ENCODE data around the gene MAD1L1.

Gene MAD1L1

DNA sequence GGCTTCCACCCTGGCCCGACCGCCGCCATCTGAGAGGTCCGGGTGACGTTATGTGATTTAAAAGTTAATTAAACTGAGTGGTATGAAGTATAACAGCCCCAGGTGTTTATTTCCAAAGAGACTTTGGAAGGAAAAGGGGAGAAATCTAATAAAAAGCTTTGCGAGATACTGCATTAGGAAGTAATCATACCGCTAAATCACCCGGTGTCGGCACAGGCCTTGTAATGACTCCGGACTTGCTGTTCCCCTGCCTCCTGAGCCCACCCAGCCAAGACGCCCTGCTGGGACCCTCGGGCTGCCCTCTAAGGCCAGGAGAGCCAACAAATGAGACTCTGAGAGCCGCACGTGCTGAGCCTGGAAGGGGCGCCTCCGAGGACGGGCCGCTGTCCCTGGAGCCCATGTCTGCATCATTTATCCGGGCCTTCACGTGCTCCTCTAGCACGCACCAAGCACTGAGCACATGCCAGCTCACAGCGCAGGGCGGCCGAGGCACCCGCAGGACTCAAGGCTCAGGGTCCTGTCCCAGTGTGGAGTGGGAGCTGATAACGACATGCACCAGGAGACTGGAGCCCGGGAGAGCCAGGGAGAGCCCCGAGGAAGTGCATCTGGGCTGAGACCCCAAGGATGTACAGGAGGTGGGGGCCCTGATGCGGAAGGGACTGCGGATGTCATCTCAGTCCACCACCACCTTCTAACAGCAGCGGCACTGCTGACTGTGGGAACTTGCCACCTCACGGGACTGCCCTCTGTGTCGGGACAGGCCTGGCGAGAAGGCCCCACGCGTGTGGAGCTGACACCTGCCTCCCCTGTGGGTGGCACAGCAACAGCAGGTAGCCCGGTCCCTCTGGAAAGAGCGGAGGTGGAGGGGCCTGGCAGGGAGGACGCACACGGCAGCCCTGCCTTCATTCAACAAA is 380.0 kb downstream of the MAD1L1 start:
- no peak for DNase-seq

GRCh38 chr7:1851721-1852516 is 380.8 kb downstream of the MAD1L1 start:
- no peak for DNase-seq

DNA sequence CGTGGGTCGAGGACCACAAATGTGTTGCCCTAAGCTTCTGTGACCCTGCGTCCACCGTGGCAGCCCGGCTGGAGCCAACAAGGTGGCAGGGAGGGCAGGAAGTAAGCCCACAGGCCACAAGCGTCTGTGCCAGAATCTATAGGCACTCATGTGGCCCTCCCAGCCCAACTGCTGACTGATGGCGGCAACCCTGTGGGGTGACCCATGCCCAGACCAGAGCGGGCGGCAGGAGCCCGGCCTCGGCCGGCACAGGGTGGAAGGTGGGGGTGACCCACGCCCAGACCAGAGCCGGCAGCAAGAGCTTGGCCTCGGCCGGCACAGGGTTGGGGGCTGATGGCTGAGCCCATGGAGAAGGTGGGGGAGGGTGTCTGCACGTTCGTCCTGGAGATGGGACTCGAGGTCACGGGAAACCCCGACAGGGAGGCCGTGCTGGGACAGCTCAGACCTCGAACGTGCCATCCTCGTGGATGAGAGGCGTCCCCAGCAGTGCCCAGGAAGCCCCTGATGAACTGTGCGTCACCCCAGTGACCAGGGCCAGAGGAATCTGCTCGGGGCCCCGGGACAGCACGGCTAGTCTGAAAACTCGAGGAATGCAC is 381.7 kb downstream of the MAD1L1 start:
- no peak for DNase-seq

GRCh38 chr7:1850111-1850975 is 382.4 kb downstream of the MAD1L1 start:
- peak; percentile 27 for DNase-seq

GRCh38 chr7:1849351-1850041 is 383.2 kb downstream of the MAD1L1 start:
- no peak for DNase-seq

DNA sequence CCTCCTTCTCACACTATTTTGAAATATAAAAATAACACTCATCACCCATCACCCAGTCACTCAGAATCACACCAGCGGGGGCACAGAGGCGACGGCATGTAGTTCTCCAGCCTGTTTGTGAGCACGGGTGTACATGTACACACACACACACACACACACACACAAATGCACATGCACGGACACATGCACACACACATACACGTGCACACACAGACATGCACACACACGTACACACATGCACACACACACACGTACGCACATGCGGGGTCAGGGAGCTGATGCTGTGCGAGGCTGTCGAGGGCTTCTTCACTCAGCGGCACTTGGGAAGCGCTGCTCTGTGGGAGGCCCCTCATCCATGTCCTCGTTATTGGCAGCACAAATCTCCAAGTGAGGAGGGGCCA is 383.8 kb downstream of the MAD1L1 start:
- no peak for DNase-seq

- no peak for DNase-seq
Measured at GRCh38 chr7:1848013-1848640, 384.6 kb downstream of the MAD1L1 start.

DNA sequence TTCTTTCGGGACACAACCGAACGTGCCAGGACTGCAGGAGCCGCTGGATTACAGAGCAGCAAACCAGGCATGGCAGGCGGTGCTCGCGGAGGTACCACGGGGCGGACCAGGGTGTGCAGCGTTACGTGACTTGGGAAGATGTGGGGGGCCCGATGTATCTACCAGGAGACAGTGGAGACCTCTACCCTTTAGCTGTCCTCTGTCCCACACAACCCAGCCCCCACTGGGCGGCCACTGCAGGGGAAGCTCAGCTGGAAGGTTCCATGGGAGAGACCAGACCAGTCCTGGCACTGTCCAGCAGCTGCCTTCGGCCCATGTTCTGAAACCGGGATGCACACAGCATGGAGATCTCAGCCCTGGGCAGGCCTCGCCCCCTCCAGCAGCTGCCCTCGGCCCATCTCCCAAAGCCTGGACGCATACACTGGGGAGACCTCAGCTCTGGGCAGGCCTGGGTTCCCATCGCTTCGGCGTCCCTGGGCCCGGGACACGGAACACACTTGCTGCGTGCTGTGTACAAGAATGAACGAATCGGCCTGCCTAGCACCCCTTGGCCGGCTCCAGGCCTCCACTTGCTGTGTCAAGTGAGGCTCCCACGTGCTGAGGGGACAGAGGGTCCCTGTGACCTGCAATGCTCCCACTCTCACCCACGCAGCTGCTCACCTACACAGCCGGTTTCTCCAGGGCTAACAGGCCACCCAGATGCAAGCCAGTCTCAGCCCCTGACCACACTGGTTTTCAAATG is 385.3 kb downstream of the MAD1L1 start:
- DNase-seq = no peak

DNA sequence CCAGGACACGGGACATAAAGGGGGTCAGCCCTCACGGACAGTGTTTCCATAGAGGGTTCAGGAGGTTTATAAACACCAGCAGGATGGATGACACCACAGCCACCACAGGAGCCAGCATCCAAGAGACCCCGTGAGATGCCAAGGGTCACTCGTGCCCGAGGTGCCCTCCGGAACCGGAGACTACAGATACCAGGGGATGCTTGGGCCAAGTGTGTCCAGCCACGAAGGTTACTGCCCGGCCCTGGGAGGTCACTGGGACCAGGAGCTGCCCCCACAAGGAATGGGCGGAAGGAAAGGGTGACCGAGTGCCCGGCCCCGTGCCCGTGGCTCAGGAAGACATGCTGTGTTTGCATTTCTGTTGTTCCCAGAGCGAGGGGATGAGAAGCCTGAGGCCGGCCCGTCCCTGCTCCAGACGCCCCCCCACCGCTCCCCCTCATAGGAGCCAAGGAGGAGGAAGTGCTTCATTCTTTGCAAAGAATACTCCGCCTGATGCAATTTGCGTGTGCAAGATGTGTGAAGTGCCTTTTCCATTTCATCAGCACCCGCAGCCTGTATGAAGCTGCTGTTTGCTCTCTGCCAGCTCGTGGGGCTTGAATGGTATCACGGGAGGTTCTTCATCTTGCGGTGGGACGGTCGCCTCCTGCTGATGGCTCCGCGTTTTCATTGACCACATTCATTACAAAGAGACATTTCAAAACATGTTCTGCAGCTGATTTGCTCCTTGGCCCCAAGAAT is 386.2 kb downstream of the MAD1L1 start:
- DNase-seq = peak; percentile 80

GRCh38 chr7:1845536-1846311 is 387.0 kb downstream of the MAD1L1 start:
- DNase-seq = peak; percentile 35

GRCh38 chr7:1844951-1845390 is 387.8 kb downstream of the MAD1L1 start:
- DNase-seq = no peak

GRCh38 chr7:1844336-1844950 is 388.3 kb downstream of the MAD1L1 start:
- no peak for DNase-seq

GRCh38 chr7:1843921-1844335 is 388.8 kb downstream of the MAD1L1 start:
- DNase-seq = peak; percentile 45

- DNase-seq = peak; percentile 89
Measured at GRCh38 chr7:1843271-1843861, 389.4 kb downstream of the MAD1L1 start.

GRCh38 chr7:1842321-1843221 is 390.2 kb downstream of the MAD1L1 start:
- DNase-seq = no peak

- peak; percentile 82 for DNase-seq
Measured at GRCh38 chr7:1841286-1842021, 391.3 kb downstream of the MAD1L1 start.
